ENCODE measurements around the gene CAMK4. TPM values are rescaled to one million over a fixed set of nuclear protein-coding genes. Genes with fewer than 3 reads are reported as not detected.

Gene CAMK4
- total RNA-seq, 1 donor from 2014 or later, result 3.8 TPM

- H3K4me1 ChIP-seq (ENCODE audit: insufficient read depth, low read length), result peaks cover 3% of the 10 kb centered on the region
- no peak overlapping the region for H2AFZ ChIP-seq (ENCODE audit: low read depth, low read length)
- no peak overlapping the region for H3K4me3 ChIP-seq (ENCODE audit: insufficient read depth, low read depth, low read length)
- H3K79me2 ChIP-seq (ENCODE audit: insufficient read depth, low read length), result no peaks in the 10 kb centered on the region
- no peak overlapping the region for H3K4me2 ChIP-seq (ENCODE audit: low read length)
- TF ChIP-seq, protein P1, sequence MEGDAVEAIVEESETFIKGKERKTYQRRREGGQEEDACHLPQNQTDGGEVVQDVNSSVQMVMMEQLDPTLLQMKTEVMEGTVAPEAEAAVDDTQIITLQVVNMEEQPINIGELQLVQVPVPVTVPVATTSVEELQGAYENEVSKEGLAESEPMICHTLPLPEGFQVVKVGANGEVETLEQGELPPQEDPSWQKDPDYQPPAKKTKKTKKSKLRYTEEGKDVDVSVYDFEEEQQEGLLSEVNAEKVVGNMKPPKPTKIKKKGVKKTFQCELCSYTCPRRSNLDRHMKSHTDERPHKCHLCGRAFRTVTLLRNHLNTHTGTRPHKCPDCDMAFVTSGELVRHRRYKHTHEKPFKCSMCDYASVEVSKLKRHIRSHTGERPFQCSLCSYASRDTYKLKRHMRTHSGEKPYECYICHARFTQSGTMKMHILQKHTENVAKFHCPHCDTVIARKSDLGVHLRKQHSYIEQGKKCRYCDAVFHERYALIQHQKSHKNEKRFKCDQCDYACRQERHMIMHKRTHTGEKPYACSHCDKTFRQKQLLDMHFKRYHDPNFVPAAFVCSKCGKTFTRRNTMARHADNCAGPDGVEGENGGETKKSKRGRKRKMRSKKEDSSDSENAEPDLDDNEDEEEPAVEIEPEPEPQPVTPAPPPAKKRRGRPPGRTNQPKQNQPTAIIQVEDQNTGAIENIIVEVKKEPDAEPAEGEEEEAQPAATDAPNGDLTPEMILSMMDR (IDR thresholded peaks at IDR 0.05; ENCODE audit: insufficient read depth, low read depth, low read length), result no peak
- TF ChIP-seq EZH2 (IDR thresholded peaks at IDR 0.05; ENCODE audit: insufficient read depth, low read length), result no peak
- H3K9ac ChIP-seq (ENCODE audit: low read length), result no peak overlapping the region
- Mint-ChIP-seq H3K27ac (ENCODE audit: unreplicated experiment) (no peak overlapping the region), H3K9me3 (ENCODE audit: unreplicated experiment) (no peaks in the 10 kb centered on the region), H3K4me1 (ENCODE audit: low read depth, unreplicated experiment) (peaks cover 2% of the 10 kb centered on the region), H3K4me3 (ENCODE audit: unreplicated experiment) (no peak overlapping the region), H3K27me3 (ENCODE audit: low read depth, unreplicated experiment) (peaks cover 13% of the 10 kb centered on the region), H3K36me3 (ENCODE audit: low read depth, unreplicated experiment) (no peaks in the 10 kb centered on the region)
- H3K27me3 ChIP-seq (ENCODE audit: insufficient read depth, low read length), result no peaks in the 10 kb centered on the region
- no peak for DNase-seq (ENCODE audit: low read depth)
- FAIRE-seq, result no peak
- no peak overlapping the region for H3K27ac ChIP-seq (ENCODE audit: low read depth, low read length)
- H4K20me1 ChIP-seq (ENCODE audit: insufficient read depth, low read length), result no peaks in the 10 kb centered on the region
- H3K36me3 ChIP-seq (ENCODE audit: insufficient read depth, low read length), result no peaks in the 10 kb centered on the region
- no peaks in the 10 kb centered on the region for H3K9me3 ChIP-seq (ENCODE audit: insufficient read depth, low read depth, low read length)
Observed at GRCh38 chr5:111221139-111221538, 3.0 kb upstream of the CAMK4 start.

DNA sequence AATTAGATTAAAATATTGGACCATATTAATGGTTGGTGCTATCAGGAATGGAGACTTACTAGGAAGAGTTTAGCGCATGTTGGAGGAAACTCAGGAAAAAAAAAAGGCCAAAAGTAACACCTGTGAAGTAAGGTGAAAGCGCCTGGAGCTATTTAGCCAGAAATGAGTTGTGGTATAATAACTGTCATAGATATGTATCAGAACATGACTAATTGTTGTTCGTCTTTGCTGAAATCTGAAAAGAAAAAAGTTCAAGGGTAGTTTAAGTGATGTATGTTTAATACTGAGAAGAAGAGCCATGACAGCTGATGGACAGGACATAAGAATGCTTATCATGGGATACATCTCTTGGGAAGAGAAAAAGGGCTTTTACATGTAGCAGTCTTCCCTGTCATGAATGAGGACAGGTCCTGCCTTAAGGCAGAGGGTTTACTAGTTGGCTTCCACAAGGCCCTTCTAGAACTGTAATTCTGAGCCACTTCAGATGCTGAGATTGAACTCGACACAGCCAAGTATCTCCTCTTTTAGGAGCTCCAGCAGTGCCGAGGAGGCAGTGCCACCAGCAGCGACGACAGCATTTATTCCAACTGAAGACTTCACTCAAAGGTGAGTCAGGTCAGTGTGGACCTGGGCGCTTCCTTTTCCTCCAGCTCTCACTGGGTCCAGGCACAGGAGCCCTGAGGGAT is 940 bp upstream of the CAMK4 start:
- Histone ChIP-seq H3K27ac (ENCODE audit: low read depth, low read length) (no peak overlapping the region), H3K4me2 (ENCODE audit: low read length) (peak overlapping the region; percentile 92), H3K27me3 (ENCODE audit: insufficient read depth, low read length) (no peaks in the 10 kb centered on the region), H3K79me2 (ENCODE audit: insufficient read depth, low read length) (no peaks in the 10 kb centered on the region), H3K4me3 (ENCODE audit: insufficient read depth, low read depth, low read length) (peak overlapping the region; percentile 74), H3K9me3 (ENCODE audit: insufficient read depth, low read depth, low read length) (no peaks in the 10 kb centered on the region), H3K36me3 (ENCODE audit: insufficient read depth, low read length) (no peaks in the 10 kb centered on the region), H3K9ac (ENCODE audit: low read length) (peak overlapping the region; percentile 80), H4K20me1 (ENCODE audit: insufficient read depth, low read length) (no peaks in the 10 kb centered on the region), H3K4me1 (ENCODE audit: insufficient read depth, low read length) (peaks cover 3% of the 10 kb centered on the region), H2AFZ (ENCODE audit: low read depth, low read length) (peak overlapping the region; percentile 96)
- Mint-ChIP-seq H3K27me3 (ENCODE audit: low read depth, unreplicated experiment) (peaks cover 13% of the 10 kb centered on the region), H3K27ac (ENCODE audit: unreplicated experiment) (no peak overlapping the region), H3K4me1 (ENCODE audit: low read depth, unreplicated experiment) (peaks cover 14% of the 10 kb centered on the region), H3K4me3 (ENCODE audit: unreplicated experiment) (peak overlapping the region; percentile 71), H3K9me3 (ENCODE audit: unreplicated experiment) (no peaks in the 10 kb centered on the region), H3K36me3 (ENCODE audit: low read depth, unreplicated experiment) (no peaks in the 10 kb centered on the region)
- TF ChIP-seq, protein P1 (IDR thresholded peaks at IDR 0.05; ENCODE audit: insufficient read depth, low read depth, low read length), result no peak
- TF ChIP-seq EZH2 (IDR thresholded peaks at IDR 0.05; ENCODE audit: insufficient read depth, low read length), result no peak
- FAIRE-seq (peak; percentile 43), DNase-seq (ENCODE audit: low read depth) (no peak)
